Endodermal cell (in vitro differentiated cells): ENCODE measurements around the gene COQ2. TPM values are rescaled to one million over a fixed set of nuclear protein-coding genes. Genes with fewer than 3 reads are reported as not detected.

Experiments used
- DNase-seq: peaks from one replicate; pipeline ENCODE4 v3.0.0-alpha.2; 2017
- H3K27ac ChIP-seq: 2 replicates; pipeline ENCODE4 v1.5.1; 2013; ENCODE audit warnings: mild to moderate bottlenecking, low read depth, low read length, moderate library complexity
- H3K27me3 ChIP-seq: 2 replicates; pipeline ENCODE4 v1.6.1; 2013; ENCODE audit warnings: mild to moderate bottlenecking, low read length, moderate library complexity; ENCODE audit not compliant: insufficient read depth, control insufficient read depth, poor library complexity, severe bottlenecking
- H3K36me3 ChIP-seq: 2 replicates; pipeline ENCODE4 v1.7.0; 2013; ENCODE audit warnings: mild to moderate bottlenecking, low read length, moderate library complexity; ENCODE audit not compliant: control insufficient read depth, insufficient read depth
- H3K4me1 ChIP-seq: one replicate; pipeline ENCODE4 v1.7.0; 2013; ENCODE audit warnings: low read length; ENCODE audit not compliant: control insufficient read depth, insufficient read depth
- H3K4me3 ChIP-seq: 2 replicates; pipeline ENCODE4 v1.5.1; 2013; ENCODE audit warnings: mild to moderate bottlenecking, low read length, moderate library complexity
- H3K9ac ChIP-seq: 2 replicates; pipeline ENCODE4 v1.6.1; 2013; ENCODE audit warnings: mild to moderate bottlenecking, low read length, moderate library complexity; ENCODE audit not compliant: poor library complexity, severe bottlenecking; ENCODE audit errors: extremely low read depth
- H3K9me3 ChIP-seq: 2 replicates; pipeline ENCODE4 v1.6.1; 2013; ENCODE audit warnings: mild to moderate bottlenecking, low read length, moderate library complexity; ENCODE audit not compliant: control insufficient read depth
- H3K27ac Mint-ChIP-seq: 2 replicates; pipeline ENCODE4 v1.8.0; 2020; ENCODE audit warnings: mixed read lengths
- H3K27me3 Mint-ChIP-seq: 2 replicates; pipeline ENCODE4 v1.8.0; 2021; ENCODE audit warnings: mild to moderate bottlenecking, mixed read lengths; ENCODE audit not compliant: insufficient read depth
- H3K36me3 Mint-ChIP-seq: 2 replicates; pipeline ENCODE4 v1.8.0; 2020; ENCODE audit warnings: low read depth, mixed read lengths
- H3K4me1 Mint-ChIP-seq: 2 replicates; pipeline ENCODE4 v1.8.0; 2020; ENCODE audit warnings: mixed read lengths
- H3K4me3 Mint-ChIP-seq: 2 replicates; pipeline ENCODE4 v1.8.0; 2020; ENCODE audit warnings: mild to moderate bottlenecking, moderate library complexity, mixed read lengths
- H3K9me3 Mint-ChIP-seq: 2 replicates; pipeline ENCODE4 v1.8.0; 2020; ENCODE audit warnings: mild to moderate bottlenecking, mixed read lengths
- CTCF ChIP-seq: fragments of 200-600 bp; sonication (generic); conservative IDR thresholded peaks from 2 replicates; pipeline ENCODE4 v1.5.0; 2021; ENCODE audit warnings: antibody characterized with exemption, mild to moderate bottlenecking
- WGBS, 2 experiments: methylation state at CpG; one replicate each; pipeline versions ENCODE4 v1.1.5 to v1.1.7; 2013; ENCODE audit warnings: missing lambda C conversion rate in 2 of 2, mixed read lengths in 1 of 2; ENCODE audit not compliant: insufficient coverage in 1 of 2, insufficient read length in 1 of 2; 5-methylcytosine and 5-hydroxymethylcytosine counted together
- total RNA-seq, 2 donors: library from RNA; stranded (reverse); fragmentation: NEBNext Ultra II Directional in 1 of 2; extraction: Animal tissue kit (Norgen Biotek cat#: 25700) in 1 of 2; gene quantifications; 2 replicates in 1 of 2; 3 replicates in 1 of 2; pipeline ENCODE4 v1.2.1, GENCODE V29; 2021

COQ2 gene
- total RNA-seq, 2 donors from 2014 or later: 17.7 to 18.4 TPM

GRCh38 chr4:83258461-83258860, 26.1 kb downstream of the COQ2 start:
- no peak overlapping the region for H3K27ac Mint-ChIP-seq
- no peaks in the 10 kb centered on the region for H3K27me3 ChIP-seq
- H3K4me1 ChIP-seq: no peaks in the 10 kb centered on the region
- H3K9me3 Mint-ChIP-seq: no peaks in the 10 kb centered on the region
- peaks cover 24% of the 10 kb centered on the region for H3K36me3 ChIP-seq
- no peak overlapping the region for H3K4me3 Mint-ChIP-seq
- peaks cover 26% of the 10 kb centered on the region for H3K36me3 Mint-ChIP-seq
- no peaks in the 10 kb centered on the region for H3K9me3 ChIP-seq
- no peak for DNase-seq
- H3K27ac ChIP-seq: no peak overlapping the region
- no peaks in the 10 kb centered on the region for H3K27me3 Mint-ChIP-seq
- TF ChIP-seq CTCF: no peak
- no peaks in the 10 kb centered on the region for H3K4me1 Mint-ChIP-seq
- H3K9ac ChIP-seq: no peak overlapping the region
- no peak overlapping the region for H3K4me3 ChIP-seq

GRCh38 chr4:83257811-83258210, 26.8 kb downstream of the COQ2 start:
- H3K9ac ChIP-seq: no peak overlapping the region
- H3K4me3 Mint-ChIP-seq: no peak overlapping the region
- H3K4me1 ChIP-seq: no peaks in the 10 kb centered on the region
- H3K27me3 ChIP-seq: no peaks in the 10 kb centered on the region
- H3K4me1 Mint-ChIP-seq: no peaks in the 10 kb centered on the region
- H3K36me3 ChIP-seq: peaks cover 17% of the 10 kb centered on the region
- H3K9me3 ChIP-seq: no peaks in the 10 kb centered on the region
- H3K27ac Mint-ChIP-seq: no peak overlapping the region
- H3K36me3 Mint-ChIP-seq: peaks cover 22% of the 10 kb centered on the region
- no peak for DNase-seq
- H3K9me3 Mint-ChIP-seq: no peaks in the 10 kb centered on the region
- H3K4me3 ChIP-seq: no peak overlapping the region
- no peak overlapping the region for H3K27ac ChIP-seq
- WGBS, 2 experiments: 87 to 96% methylated on average over 3 to 7 of the region's 7 CpGs
- no peak for TF ChIP-seq CTCF
- H3K27me3 Mint-ChIP-seq: no peaks in the 10 kb centered on the region

GRCh38 chr4:83255584-83255983, 29.0 kb downstream of the COQ2 start:
- Mint-ChIP-seq H3K9me3 (no peaks in the 10 kb centered on the region), H3K4me1 (peaks cover under 1% of the 10 kb centered on the region), H3K36me3 (peaks cover 11% of the 10 kb centered on the region), H3K4me3 (no peak overlapping the region), H3K27me3 (no peaks in the 10 kb centered on the region), H3K27ac (no peak overlapping the region)
- H3K4me1 ChIP-seq: no peaks in the 10 kb centered on the region
- H3K36me3 ChIP-seq: no peaks in the 10 kb centered on the region
- TF ChIP-seq CTCF: no peak
- H3K9ac ChIP-seq: no peak overlapping the region
- no peaks in the 10 kb centered on the region for H3K27me3 ChIP-seq
- H3K27ac ChIP-seq: no peak overlapping the region
- H3K4me3 ChIP-seq: no peak overlapping the region
- H3K9me3 ChIP-seq: no peaks in the 10 kb centered on the region
- DNase-seq: no peak
- no CpG with 5 or more reads among the region's 1 CpG for WGBS, 2 experiments
